Ramos (cell line): Measurements from ENCODE around the gene SEMA3E.

Source experiments
- in situ Hi-C: fragments of 300-500 bp; cut with MboI; formaldehyde crosslinking; loops from one replicate; pipeline ENCODE4 v1.14.3; 2022; ENCODE audit warnings: low sequenced_read_pairs; ENCODE audit not compliant: unreplicated experiment

SEMA3E gene

GRCh38 chr7:83410989-83411591, 237.8 kb downstream of the SEMA3E start:
- in situ Hi-C loops: loop anchor here (25.0 kb wide), 1 partner anchor 251 kb away; no protein-coding TSS in a partner anchor

GRCh38 chr7:83394776-83395175, 254.2 kb downstream of the SEMA3E start:
- in situ Hi-C loops: no loop called here

GRCh38 chr7:83388436-83388835, 260.5 kb downstream of the SEMA3E start:
- in situ Hi-C loops: no loop called here

GRCh38 chr7:83366629-83367028, 282.3 kb downstream of the SEMA3E start:
- in situ Hi-C loops: no loop called here

GRCh38 chr7:83365746-83366145, 283.2 kb downstream of the SEMA3E start:
- in situ Hi-C loops: no loop called here

- in situ Hi-C loops: no loop called here
These were observed 285.9 kb downstream of the SEMA3E start for GRCh38 chr7:83362871-83363550.

- in situ Hi-C loops: no loop called here
These were observed 289.8 kb downstream of the SEMA3E start for GRCh38 chr7:83359108-83359507.

GRCh38 chr7:83355143-83355542, 293.8 kb downstream of the SEMA3E start:
- in situ Hi-C loops: no loop called here

- in situ Hi-C loops: no loop called here
These were observed 300.9 kb downstream of the SEMA3E start for GRCh38 chr7:83347945-83348444.

GRCh38 chr7:83339907-83340306, 309.0 kb downstream of the SEMA3E start:
- in situ Hi-C loops: no loop called here

GRCh38 chr7:83338277-83338950, 310.5 kb downstream of the SEMA3E start:
- in situ Hi-C loops: no loop called here

- in situ Hi-C loops: no loop called here
These were observed 311.9 kb downstream of the SEMA3E start for GRCh38 chr7:83337050-83337449.

GRCh38 chr7:83326223-83326622, 322.7 kb downstream of the SEMA3E start:
- in situ Hi-C loops: no loop called here

- in situ Hi-C loops: no loop called here
These were observed 323.9 kb downstream of the SEMA3E start for GRCh38 chr7:83325083-83325482.

GRCh38 chr7:83324596-83324995, 324.3 kb downstream of the SEMA3E start:
- in situ Hi-C loops: no loop called here

GRCh38 chr7:83321011-83321410, 327.9 kb downstream of the SEMA3E start:
- in situ Hi-C loops: no loop called here

GRCh38 chr7:83313931-83314330, 335.0 kb downstream of the SEMA3E start:
- in situ Hi-C loops: no loop called here
